ENCODE results near the gene YWHAB.
"Not testable (repeated sequence)": the region's sequence is repeated elsewhere in the genome, so short reads cannot be mapped to it uniquely, and the experiment has no call there.

DNA sequence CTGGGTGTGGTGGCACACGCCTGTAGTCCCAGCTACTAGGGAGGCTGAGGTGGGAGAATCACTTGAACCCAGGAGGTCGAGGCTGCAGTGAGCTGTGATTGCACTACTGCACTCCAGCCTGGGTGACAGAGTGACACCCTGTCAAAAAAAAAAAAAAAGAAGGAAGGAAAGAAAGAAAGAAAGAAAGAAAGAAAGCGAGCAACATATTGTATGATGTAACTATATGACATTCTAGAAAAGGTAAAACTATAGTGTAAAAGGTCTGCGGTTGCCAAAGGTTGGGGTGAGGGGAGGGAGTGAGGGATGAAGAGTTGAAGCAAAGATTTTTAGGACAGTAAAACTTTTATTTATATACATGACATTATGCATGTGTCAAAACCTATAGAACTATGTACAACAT, 3.1 kb upstream of the YWHAB start:
- TF ChIP-seq YY1 (IDR thresholded peaks at IDR 0.05; ENCODE audit: insufficient read depth, insufficient read length); SUZ12 (IDR thresholded peaks at IDR 0.05; ENCODE audit: extremely low read depth, insufficient read depth, insufficient read length): not testable (repeated sequence)
